HG03469 (cell line): ENCODE data around the gene YY1.
"Not testable (repeated sequence)": the region's sequence is repeated elsewhere in the genome, so short reads cannot be mapped to it uniquely, and the experiment has no call there.

Experiments
- ATAC-seq: cut with Tn5 transposase; IDR thresholded peaks from one replicate; pipeline ENCODE4 v1.9.1; 2021; ENCODE audit warnings: mild to moderate bottlenecking, moderate library complexity, moderate number of reproducible peaks; ENCODE audit not compliant: unreplicated experiment

Gene YY1

GRCh38 chr14:100294213-100294962 lies 55.4 kb downstream of the YY1 start:
- ATAC-seq = peak; percentile 28

DNA sequence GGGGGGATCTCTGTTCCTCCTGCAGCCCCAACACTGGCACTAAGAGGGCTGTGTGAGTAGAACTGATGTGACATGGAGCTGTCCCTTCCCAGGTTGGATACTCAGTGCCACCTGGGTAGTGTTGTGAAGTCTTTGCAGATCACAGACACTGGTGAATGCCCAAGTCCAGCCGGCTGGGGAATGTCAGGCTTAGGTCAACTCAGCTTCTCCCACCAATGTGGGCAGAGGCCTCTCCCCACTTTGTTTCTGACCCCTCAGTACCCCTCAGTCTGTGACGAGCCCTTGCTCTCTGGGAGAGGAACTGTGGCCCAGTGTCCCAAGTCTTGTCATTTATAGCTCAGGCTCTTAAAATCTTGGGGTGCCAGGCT lies 56.0 kb downstream of the YY1 start:
- no peak for ATAC-seq

- ATAC-seq = no peak
Observed at GRCh38 chr14:100295376-100296105, 56.6 kb downstream of the YY1 start.

DNA sequence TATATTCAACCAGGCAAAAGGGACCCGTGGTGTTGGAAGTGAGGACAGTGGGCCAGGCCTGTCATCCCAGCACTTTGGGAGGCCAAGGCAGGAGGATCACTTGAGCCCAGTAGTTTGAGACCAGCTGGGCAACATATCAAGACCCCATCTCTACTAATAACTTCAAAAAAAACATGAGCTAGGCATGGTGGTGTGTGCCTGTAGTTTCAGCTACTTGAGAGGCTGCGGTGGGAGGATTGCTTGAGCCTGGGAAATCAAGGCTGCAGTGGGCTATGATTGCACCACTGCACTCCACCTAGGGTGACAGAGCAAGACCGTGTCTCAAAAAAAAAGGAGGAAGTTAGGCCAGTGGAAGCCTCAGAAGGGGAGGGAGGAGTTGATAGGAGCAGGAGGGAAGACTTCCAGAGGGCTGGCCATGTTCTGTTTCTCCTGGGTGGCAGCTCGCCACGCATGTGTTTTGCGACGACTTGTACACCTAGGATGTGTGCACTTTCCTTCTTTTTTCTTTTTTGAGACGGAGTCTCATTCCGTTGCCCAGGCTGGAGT lies 57.2 kb downstream of the YY1 start:
- ATAC-seq = no peak

GRCh38 chr14:100296729-100297128 lies 57.8 kb downstream of the YY1 start:
- ATAC-seq = not testable (repeated sequence)

GRCh38 chr14:100297320-100298300 lies 58.7 kb downstream of the YY1 start:
- peak; percentile 75 for ATAC-seq

GRCh38 chr14:100298551-100299237 lies 59.8 kb downstream of the YY1 start:
- ATAC-seq = no peak

DNA sequence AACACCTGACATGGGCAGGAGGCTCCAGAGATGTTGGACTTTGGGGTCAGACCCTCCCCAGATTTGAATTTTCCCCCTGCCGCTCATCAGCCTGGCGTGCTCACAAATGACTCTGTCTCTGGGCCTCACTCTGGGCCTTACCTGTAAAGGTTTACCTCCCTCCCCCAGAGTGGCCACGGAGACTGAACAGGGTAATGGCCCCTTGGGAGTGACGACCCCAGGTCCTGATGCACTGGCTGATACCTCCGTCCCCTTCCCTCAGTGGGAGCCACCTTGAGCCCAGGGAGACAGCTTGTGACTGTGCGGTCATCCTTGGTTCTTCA lies 60.3 kb downstream of the YY1 start:
- ATAC-seq = no peak

DNA sequence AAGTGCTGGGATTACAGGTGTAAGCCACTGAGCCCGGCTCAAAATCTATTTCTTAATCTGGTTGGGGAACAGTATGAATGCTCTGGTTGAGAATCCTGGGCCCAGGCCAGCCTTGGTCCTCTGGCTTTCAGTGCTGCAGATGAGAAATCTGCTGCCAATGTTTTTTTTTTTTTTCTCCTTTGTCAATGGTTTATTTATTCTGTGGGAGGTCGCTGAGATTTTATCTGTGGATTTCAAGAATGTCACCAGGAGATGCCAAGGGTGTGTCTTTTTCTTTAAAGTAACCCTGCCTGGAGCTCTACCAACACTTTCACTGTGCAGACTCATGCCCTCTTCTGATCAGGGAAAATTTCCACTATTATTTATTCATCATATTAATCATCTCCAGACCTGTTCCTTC lies 63.7 kb downstream of the YY1 start:
- ATAC-seq = no peak

DNA sequence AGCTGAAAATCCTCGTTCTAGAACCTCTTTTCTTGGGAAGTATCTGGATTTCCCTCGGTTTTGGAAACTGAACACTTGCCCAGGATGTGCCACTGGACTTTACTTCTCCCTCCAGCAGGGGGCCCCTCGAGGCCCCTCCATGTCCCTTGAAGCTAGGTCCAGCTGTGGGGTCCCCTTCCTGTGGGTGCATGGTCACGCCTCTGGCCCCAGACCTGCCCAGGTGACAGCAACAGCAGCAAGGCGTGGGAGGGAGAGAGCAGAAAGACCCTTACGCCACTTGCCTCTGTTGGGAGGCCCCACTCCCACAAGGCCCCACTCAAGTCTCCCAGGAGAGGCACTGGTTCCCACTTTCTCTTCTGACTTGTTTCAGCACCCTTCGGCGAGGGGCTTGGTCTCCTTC lies 64.2 kb downstream of the YY1 start:
- ATAC-seq = no peak

- no peak for ATAC-seq
Observed at GRCh38 chr14:100303925-100304324, 65.0 kb downstream of the YY1 start.

GRCh38 chr14:100304825-100305323 lies 65.9 kb downstream of the YY1 start:
- ATAC-seq = no peak

- ATAC-seq = no peak
Observed at GRCh38 chr14:100305324-100306100, 66.6 kb downstream of the YY1 start.

- peak; percentile 82 for ATAC-seq
Observed at GRCh38 chr14:100306101-100306997, 67.4 kb downstream of the YY1 start, which contains the start of gene SLC25A29. TSS of gene SLC25A29 (minus strand) at chr14:100306444. CDS start at chr14:100306232, 212 bp downstream.

DNA sequence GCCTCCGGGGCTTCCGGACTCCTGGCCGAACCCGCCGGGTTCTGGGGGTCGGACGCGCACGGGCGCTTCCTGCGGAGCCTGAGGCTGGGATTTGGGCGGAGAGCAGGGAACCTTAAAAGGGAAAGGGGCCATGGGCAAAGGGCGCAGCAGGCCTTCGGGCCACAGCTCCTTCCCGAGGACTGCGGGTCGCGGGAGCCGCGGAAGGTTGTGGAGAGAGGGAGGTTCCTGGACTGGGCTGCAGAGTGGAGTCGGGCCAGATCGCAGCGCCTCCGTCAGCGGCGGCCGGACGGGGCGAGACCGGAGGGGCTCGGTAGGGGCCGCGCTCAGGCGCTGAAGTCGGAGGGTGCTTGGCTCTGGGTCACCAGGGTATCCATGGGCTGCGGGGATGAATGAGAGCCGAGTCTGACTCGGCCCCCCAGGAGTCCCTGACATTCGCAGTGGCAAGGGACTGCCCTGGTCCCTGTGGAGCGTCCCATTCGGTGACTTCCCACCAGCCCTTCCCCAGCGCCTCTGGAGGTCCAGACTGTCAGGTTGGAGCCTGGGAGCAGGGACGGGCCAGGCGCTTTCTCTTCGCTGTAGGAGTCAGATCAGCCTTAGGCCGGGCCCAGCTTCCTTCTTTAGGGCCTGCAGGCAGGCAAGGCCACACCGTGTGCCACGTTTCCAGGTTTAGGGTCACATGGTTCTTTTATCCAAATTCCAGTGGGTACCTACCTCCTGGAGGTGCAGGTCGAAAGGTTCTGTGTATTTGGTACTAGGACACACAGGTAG lies 68.2 kb downstream of the YY1 start:
- ATAC-seq = no peak

DNA sequence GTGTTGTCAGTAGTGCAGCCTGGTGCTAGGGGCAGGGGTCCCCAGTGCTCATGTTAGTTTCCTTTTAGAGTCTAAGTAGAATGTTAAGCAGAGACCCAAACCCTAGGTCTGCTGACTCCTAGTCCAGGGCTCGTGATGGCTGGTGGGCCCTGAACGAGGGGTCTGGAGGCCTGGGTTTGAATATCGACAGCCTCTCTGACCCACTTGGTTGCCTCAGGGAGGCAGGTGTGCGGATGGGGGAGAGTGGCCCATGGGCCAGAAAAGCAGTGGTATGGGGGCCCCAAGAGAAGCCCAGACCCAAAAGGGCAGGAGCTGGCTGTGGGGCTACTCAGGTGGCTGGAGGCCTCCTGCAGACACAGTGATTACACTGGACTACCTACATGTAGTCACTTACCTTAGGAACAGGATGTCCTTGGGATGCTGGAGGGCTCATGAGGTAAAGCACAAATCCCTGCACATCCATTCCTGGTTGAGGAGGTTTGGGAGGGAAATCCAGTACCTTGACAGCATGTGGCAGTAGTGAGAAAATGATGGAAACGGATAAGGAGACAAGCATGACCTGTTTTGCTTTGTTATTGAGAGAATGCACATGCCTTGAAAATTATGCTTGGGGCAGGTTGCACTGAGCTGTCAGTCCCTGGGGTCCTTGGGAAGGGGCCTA lies 69.0 kb downstream of the YY1 start:
- ATAC-seq = no peak

DNA sequence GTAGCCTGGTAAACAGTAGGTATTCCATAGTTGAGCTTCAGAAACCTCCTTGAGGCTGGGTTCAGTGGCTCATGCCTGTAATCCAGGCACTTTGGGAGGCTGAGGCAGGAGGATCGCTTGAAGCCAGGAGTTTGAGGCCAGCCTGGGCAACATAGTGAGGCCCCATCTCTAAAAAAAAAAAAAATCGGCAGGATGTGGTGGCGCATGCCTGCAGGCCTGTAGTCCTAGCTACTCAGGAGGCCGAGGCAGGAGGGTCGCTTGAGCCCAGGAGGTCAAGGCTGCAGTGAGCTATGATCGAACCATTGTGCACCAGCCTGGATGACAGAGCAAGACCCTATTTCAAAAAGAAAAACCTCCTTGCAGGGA lies 69.5 kb downstream of the YY1 start:
- not testable (repeated sequence) for ATAC-seq
